ENCODE data around the gene TMEM61.
A peak's percentile ranks its signal among the peaks of the same experiment; 100 is the strongest.
"Not testable (repeated sequence)": the region's sequence is repeated elsewhere in the genome, so short reads cannot be mapped to it uniquely, and the experiment has no call there.

TMEM61 gene

GRCh38 chr1:54938955-54939354 is 41.5 kb upstream of the TMEM61 start:
- H2AFZ ChIP-seq (ENCODE audit: low read length): peak overlapping the region; percentile 79; the same call in 1 of the 2 replicates
- not testable (repeated sequence) for H3K36me3 ChIP-seq (ENCODE audit: insufficient read depth, low read length); H3F3A ChIP-seq (ENCODE audit: insufficient read depth, low read length)

DNA sequence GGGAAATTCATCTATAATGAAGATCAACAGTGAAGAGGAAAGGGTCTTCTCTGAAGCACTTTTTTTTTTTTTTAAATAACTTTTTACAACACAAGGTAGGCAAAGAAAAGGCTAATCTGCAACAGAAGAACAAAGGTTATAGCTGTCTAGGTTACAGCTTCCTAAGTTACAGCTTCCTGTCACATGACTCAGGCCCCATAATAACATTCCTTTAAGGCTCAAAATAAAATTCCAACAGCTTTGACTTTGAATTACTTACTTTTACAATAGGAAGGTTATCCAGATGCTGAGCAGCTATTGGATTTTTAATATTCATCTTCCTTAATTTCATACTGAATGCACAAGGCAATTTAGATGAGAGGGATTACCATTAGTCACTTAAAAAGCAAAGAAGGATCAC is 40.4 kb upstream of the TMEM61 start:
- Histone ChIP-seq H2AFZ (ENCODE audit: low read length) (no peak overlapping the region), H3K27me3 (ENCODE audit: insufficient read depth, low read length) (no peaks in the 10 kb centered on the region), H4K20me1 (ENCODE audit: insufficient read depth, low read length) (no peaks in the 10 kb centered on the region), H3F3A (ENCODE audit: insufficient read depth, low read length) (no peaks in the 10 kb centered on the region), H3K4me3 (ENCODE audit: low read depth, low read length, poor library complexity, severe bottlenecking) (no peak overlapping the region), H3K4me2 (ENCODE audit: low read length) (no peak overlapping the region), H3K79me2 (ENCODE audit: insufficient read depth, low read length) (no peaks in the 10 kb centered on the region), H3K27ac (ENCODE audit: low read depth, low read length, poor library complexity, severe bottlenecking) (no peak overlapping the region), H3K36me3 (ENCODE audit: insufficient read depth, low read length) (no peaks in the 10 kb centered on the region; the same call in 1 of the 2 replicates), H3K9me2 (ENCODE audit: low read depth, low read length) (no peaks in the 10 kb centered on the region), H3K9me3 (ENCODE audit: low read length) (no peaks in the 10 kb centered on the region), H3K9ac (ENCODE audit: low read length) (no peak overlapping the region), H3K4me1 (ENCODE audit: insufficient read depth, low read length, severe bottlenecking) (no peaks in the 10 kb centered on the region)
- no peak for TF ChIP-seq CTCF (IDR thresholded peaks at IDR 0.05; ENCODE audit: low read length)
- TF ChIP-seq EZH2 (IDR thresholded peaks at IDR 0.05; ENCODE audit: borderline replicate concordance, low read length): no peak

More at GRCh38 chr1:54938955-54939354, 41.5 kb upstream of the TMEM61 start:
- not testable (repeated sequence) for H3K4me1 ChIP-seq (ENCODE audit: insufficient read depth, low read length, severe bottlenecking); H3K4me3 ChIP-seq (ENCODE audit: low read depth, low read length, poor library complexity, severe bottlenecking); H3K27ac ChIP-seq (ENCODE audit: low read depth, low read length, poor library complexity, severe bottlenecking); H3K9me2 ChIP-seq (ENCODE audit: low read depth, low read length); H4K20me1 ChIP-seq (ENCODE audit: insufficient read depth, low read length); H3K4me2 ChIP-seq (ENCODE audit: low read length); H3K9me3 ChIP-seq (ENCODE audit: low read length); H3K79me2 ChIP-seq (ENCODE audit: insufficient read depth, low read length); H3K27me3 ChIP-seq (ENCODE audit: insufficient read depth, low read length); H3K9ac ChIP-seq (ENCODE audit: low read length)
- TF ChIP-seq CTCF (IDR thresholded peaks at IDR 0.05; ENCODE audit: low read length): peak; percentile 34; the same call in 1 of the 2 replicates

DNA sequence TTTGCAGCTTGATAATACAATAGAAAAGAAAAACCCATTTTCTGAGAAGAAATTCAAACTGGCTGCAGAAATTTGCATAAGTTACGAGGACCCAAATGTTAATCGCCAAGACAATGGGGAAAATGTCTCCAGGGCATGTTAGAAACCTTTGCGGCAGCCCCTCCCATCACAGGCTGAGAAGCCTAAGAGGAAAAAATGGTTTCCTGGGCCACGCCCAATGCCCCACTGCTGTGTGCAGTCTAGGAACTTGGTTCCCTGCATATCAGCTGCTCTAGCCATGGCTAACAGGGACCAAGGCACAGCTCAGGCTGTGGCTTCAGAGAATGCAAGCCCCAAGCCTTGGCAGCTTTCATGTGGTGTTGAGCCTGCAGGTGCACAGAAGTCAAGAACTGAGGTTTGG is 37.5 kb upstream of the TMEM61 start:
- Histone ChIP-seq H3K9ac (ENCODE audit: low read length) (no peak overlapping the region), H3K4me1 (ENCODE audit: insufficient read depth, low read length, severe bottlenecking) (no peaks in the 10 kb centered on the region), H3K27me3 (ENCODE audit: insufficient read depth, low read length) (no peaks in the 10 kb centered on the region), H2AFZ (ENCODE audit: low read length) (no peak overlapping the region), H3K4me3 (ENCODE audit: low read depth, low read length, poor library complexity, severe bottlenecking) (no peak overlapping the region), H3K9me3 (ENCODE audit: low read length) (no peaks in the 10 kb centered on the region), H3F3A (ENCODE audit: insufficient read depth, low read length) (no peaks in the 10 kb centered on the region), H3K79me2 (ENCODE audit: insufficient read depth, low read length) (no peaks in the 10 kb centered on the region), H3K4me2 (ENCODE audit: low read length) (no peak overlapping the region), H3K9me2 (ENCODE audit: low read depth, low read length) (no peaks in the 10 kb centered on the region), H3K36me3 (ENCODE audit: insufficient read depth, low read length) (no peaks in the 10 kb centered on the region; the same call in 1 of the 2 replicates), H3K27ac (ENCODE audit: low read depth, low read length, poor library complexity, severe bottlenecking) (no peak overlapping the region), H4K20me1 (ENCODE audit: insufficient read depth, low read length) (no peaks in the 10 kb centered on the region)
- TF ChIP-seq EZH2 (IDR thresholded peaks at IDR 0.05; ENCODE audit: borderline replicate concordance, low read length): no peak
- TF ChIP-seq CTCF (IDR thresholded peaks at IDR 0.05; ENCODE audit: low read length): no peak
